SK-N-SH (cell line): Measurements from ENCODE around the gene POLD4. TPM values are rescaled to one million over a fixed set of nuclear protein-coding genes. Genes with fewer than 3 reads are reported as not detected.
"Not testable (repeated sequence)": the region's sequence is repeated elsewhere in the genome, so short reads cannot be mapped to it uniquely, and the experiment has no call there.

ENCODE experiments used
- CTCF ChIA-PET: fragments of 300-600, 350-600 bp; formaldehyde crosslinking; extraction: SDS; loops from one replicate; lab custom pipeline; 2021; lab: Yijun Ruan, JAX
- POLR2A ChIA-PET: fragments of 350-600 bp; sonication (Branson Sonifier 250); formaldehyde crosslinking; extraction: SDS; loops from one replicate; lab custom pipeline; 2020; ENCODE audit warnings: antibody characterized with exemption, inconsistent platforms; lab: Yijun Ruan, JAX
- DNase-seq: peaks from one replicate; pipeline ENCODE4 v3.0.0; 2012
- H2AFZ ChIP-seq: fragments of 200-600 bp; sonication (generic); 2 replicates; pipeline ENCODE4 v1.8.1; 2016; ENCODE audit warnings: antibody characterized with exemption, mild to moderate bottlenecking, low read depth
- H3F3A ChIP-seq: fragments of 200-600 bp; sonication (generic); replicated peaks from 2 replicates; pipeline ENCODE3; 2016; ENCODE audit warnings: antibody characterized with exemption, mild to moderate bottlenecking; ENCODE audit not compliant: insufficient read depth
- H3K27ac ChIP-seq, 2 experiments: fragments of 200-500 bp in 1 of 2; fragments of 200-600 bp in 1 of 2; sonication (Bioruptor generic) in 1 of 2; sonication (generic), shearing (Covaris generic) in 1 of 2; 2 replicates each; pipeline versions ENCODE4 v1.5.1 to v1.6.1; 2014 to 2016; ENCODE audit warnings: low read depth in 2 of 2, inconsistent platforms in 1 of 2, low read length in 1 of 2, mild to moderate bottlenecking in 1 of 2, mixed read lengths in 1 of 2
- H3K27me3 ChIP-seq: fragments of 200-600 bp; sonication (generic), shearing (Covaris generic); 2 replicates; pipeline ENCODE4 v1.6.1; 2016; ENCODE audit warnings: mixed run types; ENCODE audit not compliant: insufficient read depth
- H3K36me3 ChIP-seq, 2 experiments: fragments of 200-500 bp in 1 of 2; fragments of 200-600 bp in 1 of 2; sonication (Bioruptor generic) in 1 of 2; sonication (generic) in 1 of 2; replicated peaks in 1 of 2; 2 replicates each; pipeline versions ENCODE3 to v1.5.1; 2014 to 2016; ENCODE audit warnings: low read length in 1 of 2, mild to moderate bottlenecking in 1 of 2; ENCODE audit not compliant: insufficient read depth in 2 of 2, control insufficient read depth in 1 of 2
- H3K4me1 ChIP-seq, 2 experiments: fragments of 200-500 bp in 1 of 2; fragments of 200-600 bp in 1 of 2; sonication (Bioruptor generic) in 1 of 2; sonication (generic), shearing (Covaris generic) in 1 of 2; 2 replicates each; pipeline versions ENCODE4 v1.5.1 to v1.6.1; 2014 to 2016; ENCODE audit warnings: low read depth in 1 of 2, low read length in 1 of 2, mixed run types in 1 of 2; ENCODE audit not compliant: insufficient read depth in 2 of 2, control insufficient read depth in 1 of 2
- H3K4me2 ChIP-seq: fragments of 200-600 bp; sonication (generic), shearing (Covaris generic); 2 replicates; pipeline ENCODE4 v1.6.1; 2017; ENCODE audit warnings: mixed run types
- H3K4me3 ChIP-seq, 2 experiments: fragments of 200-500 bp in 1 of 2; fragments of 200-600 bp in 1 of 2; sonication (Bioruptor generic) in 1 of 2; sonication (generic), shearing (Covaris generic) in 1 of 2; 2 replicates each; pipeline versions ENCODE4 v1.5.1 to v1.8.1; 2014 to 2016; ENCODE audit warnings: low read depth in 2 of 2, inconsistent platforms in 1 of 2, low read length in 1 of 2, mild to moderate bottlenecking in 1 of 2, mixed read lengths in 1 of 2, moderate library complexity in 1 of 2
- H3K79me2 ChIP-seq: fragments of 200-600 bp; sonication (generic); 2 replicates; pipeline ENCODE4 v1.8.1; 2017; ENCODE audit warnings: mild to moderate bottlenecking; ENCODE audit not compliant: insufficient read depth
- H3K9ac ChIP-seq: fragments of 200-600 bp; sonication (generic); 2 replicates; pipeline ENCODE4 v1.6.1; 2017; ENCODE audit warnings: mixed run types
- H3K9me2 ChIP-seq: fragments of 200-600 bp; sonication (generic); 2 replicates; pipeline ENCODE4 v1.6.1; 2017; ENCODE audit warnings: mixed run types
- H3K9me3 ChIP-seq: fragments of 200-600 bp; sonication (generic); 2 replicates; pipeline ENCODE4 v1.6.1; 2017; ENCODE audit warnings: mixed run types, mild to moderate bottlenecking, moderate library complexity
- H4K20me1 ChIP-seq: fragments of 200-600 bp; sonication (generic); 2 replicates; pipeline ENCODE4 v1.6.1; 2017; ENCODE audit warnings: mild to moderate bottlenecking, mixed run types; ENCODE audit not compliant: insufficient read depth
- CHD2 ChIP-seq: fragments of 150-350 bp; IDR thresholded peaks from 2 replicates; pipeline ENCODE4 v1.6.1; 2018; ENCODE audit warnings: low read length; ENCODE audit not compliant: partially characterized antibody
- EZH2phosphoT487 ChIP-seq: fragments of 200-600 bp; sonication (generic); IDR thresholded peaks from 2 replicates; pipeline ENCODE4 v1.6.1; 2017; ENCODE audit warnings: low read depth, mixed run types, mild to moderate bottlenecking, antibody characterized with exemption, moderate library complexity, borderline replicate concordance
- MAX ChIP-seq: IDR thresholded peaks from 2 replicates; pipeline ENCODE4 v1.4.0; 2012; ENCODE audit warnings: low read depth
- MXI1 ChIP-seq: IDR thresholded peaks from 2 replicates; pipeline ENCODE4 v1.6.1; 2012; ENCODE audit warnings: mild to moderate bottlenecking, low read depth, low read length, improper control_type of control experiment
- RFX5 ChIP-seq: IDR thresholded peaks from 2 replicates; pipeline ENCODE4 v1.6.1; 2012; ENCODE audit warnings: mild to moderate bottlenecking, improper control_type of control experiment, low read length
- SIN3A ChIP-seq: IDR thresholded peaks from 2 replicates; pipeline ENCODE4 v1.6.1; 2012; ENCODE audit warnings: low read depth, mild to moderate bottlenecking, low read length, moderate library complexity, borderline replicate concordance
- WGBS: methylation state at CpG from one replicate; pipeline ENCODE4 v1.1.6; 2017; ENCODE audit warnings: low lambda C conversion rate; 5-methylcytosine and 5-hydroxymethylcytosine counted together
- polyA plus RNA-seq, 3 experiments: library from polyadenylated mRNA; depleted of rRNA; stranded (reverse); fragments of >200 nt; gene quantifications; 2 replicates each; pipeline ENCODE4 v1.2.3, GENCODE V29; 2012
- TF ChIP-seq, protein P1 (sequence below): fragments of 150-350 bp; IDR thresholded peaks from 2 replicates; pipeline ENCODE4 v1.6.1; 2016; ENCODE audit warnings: mild to moderate bottlenecking, low read depth, low read length
- TF ChIP-seq, protein P2 (sequence below): IDR thresholded peaks from 2 replicates; pipeline ENCODE4 v1.6.1; 2012; ENCODE audit warnings: mild to moderate bottlenecking, low read depth, low read length, moderate library complexity

Gene POLD4
- polyA plus RNA-seq, 1 of the 3 experiments (the other 2 are of a cell fraction) = 80.4 TPM

- TF ChIP-seq, protein P1, sequence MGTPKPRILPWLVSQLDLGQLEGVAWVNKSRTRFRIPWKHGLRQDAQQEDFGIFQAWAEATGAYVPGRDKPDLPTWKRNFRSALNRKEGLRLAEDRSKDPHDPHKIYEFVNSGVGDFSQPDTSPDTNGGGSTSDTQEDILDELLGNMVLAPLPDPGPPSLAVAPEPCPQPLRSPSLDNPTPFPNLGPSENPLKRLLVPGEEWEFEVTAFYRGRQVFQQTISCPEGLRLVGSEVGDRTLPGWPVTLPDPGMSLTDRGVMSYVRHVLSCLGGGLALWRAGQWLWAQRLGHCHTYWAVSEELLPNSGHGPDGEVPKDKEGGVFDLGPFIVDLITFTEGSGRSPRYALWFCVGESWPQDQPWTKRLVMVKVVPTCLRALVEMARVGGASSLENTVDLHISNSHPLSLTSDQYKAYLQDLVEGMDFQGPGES = no peak
- no peak for TF ChIP-seq MXI1
- TF ChIP-seq RFX5 = no peak
- TF ChIP-seq, protein P2, sequence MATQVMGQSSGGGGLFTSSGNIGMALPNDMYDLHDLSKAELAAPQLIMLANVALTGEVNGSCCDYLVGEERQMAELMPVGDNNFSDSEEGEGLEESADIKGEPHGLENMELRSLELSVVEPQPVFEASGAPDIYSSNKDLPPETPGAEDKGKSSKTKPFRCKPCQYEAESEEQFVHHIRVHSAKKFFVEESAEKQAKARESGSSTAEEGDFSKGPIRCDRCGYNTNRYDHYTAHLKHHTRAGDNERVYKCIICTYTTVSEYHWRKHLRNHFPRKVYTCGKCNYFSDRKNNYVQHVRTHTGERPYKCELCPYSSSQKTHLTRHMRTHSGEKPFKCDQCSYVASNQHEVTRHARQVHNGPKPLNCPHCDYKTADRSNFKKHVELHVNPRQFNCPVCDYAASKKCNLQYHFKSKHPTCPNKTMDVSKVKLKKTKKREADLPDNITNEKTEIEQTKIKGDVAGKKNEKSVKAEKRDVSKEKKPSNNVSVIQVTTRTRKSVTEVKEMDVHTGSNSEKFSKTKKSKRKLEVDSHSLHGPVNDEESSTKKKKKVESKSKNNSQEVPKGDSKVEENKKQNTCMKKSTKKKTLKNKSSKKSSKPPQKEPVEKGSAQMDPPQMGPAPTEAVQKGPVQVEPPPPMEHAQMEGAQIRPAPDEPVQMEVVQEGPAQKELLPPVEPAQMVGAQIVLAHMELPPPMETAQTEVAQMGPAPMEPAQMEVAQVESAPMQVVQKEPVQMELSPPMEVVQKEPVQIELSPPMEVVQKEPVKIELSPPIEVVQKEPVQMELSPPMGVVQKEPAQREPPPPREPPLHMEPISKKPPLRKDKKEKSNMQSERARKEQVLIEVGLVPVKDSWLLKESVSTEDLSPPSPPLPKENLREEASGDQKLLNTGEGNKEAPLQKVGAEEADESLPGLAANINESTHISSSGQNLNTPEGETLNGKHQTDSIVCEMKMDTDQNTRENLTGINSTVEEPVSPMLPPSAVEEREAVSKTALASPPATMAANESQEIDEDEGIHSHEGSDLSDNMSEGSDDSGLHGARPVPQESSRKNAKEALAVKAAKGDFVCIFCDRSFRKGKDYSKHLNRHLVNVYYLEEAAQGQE = no peak
- TF ChIP-seq EZH2phosphoT487 = no peak
Observed at GRCh38 chr11:67320011-67320410, 33.3 kb downstream of the POLD4 start (continued).

DNA sequence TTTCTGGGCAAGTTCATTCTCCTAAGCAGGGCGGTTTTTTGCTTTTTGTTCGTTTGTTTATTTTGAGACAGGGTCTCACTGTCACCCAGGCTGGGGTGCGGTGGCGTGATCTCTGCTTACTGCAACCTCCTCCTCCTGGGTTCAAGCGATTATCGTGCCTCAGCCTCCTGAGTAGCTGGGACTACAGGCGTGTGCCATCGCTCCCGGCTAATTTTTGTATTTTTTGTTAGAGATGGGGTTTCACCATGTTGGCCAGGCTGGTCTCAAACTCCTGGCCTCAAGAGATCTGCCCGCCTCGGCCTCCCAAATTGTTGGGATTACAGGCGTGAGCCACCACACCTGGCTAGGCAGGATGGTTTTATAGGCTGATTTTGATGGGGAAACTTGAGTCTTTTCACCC is 34.5 kb downstream of the POLD4 start:
- H3K27ac ChIP-seq, H4K20me1 ChIP-seq, DNase-seq, H3K79me2 ChIP-seq, H3K9me2 ChIP-seq, H2AFZ ChIP-seq, H3K4me3 ChIP-seq, H3K36me3 ChIP-seq, H3K27me3 ChIP-seq, H3K9me3 ChIP-seq, H3K4me1 ChIP-seq: not testable (repeated sequence)
- ChIA-PET CTCF (interaction anchor here (0.7 to 12.0 kb wide), 10 partner anchors 16 to 268 kb away, joined by 3 to 274 read pairs (median 24); partner anchors contain the start of genes ANKRD13D, GRK2, POLD4 and SSH3), POLR2A (interaction anchor here (0.6 to 4.3 kb wide), 3 partner anchors 34 to 239 kb away, joined by 3 to 19 read pairs (median 6); partner anchors contain the start of gene POLD4)
- Histone ChIP-seq H3F3A (peaks cover 17% of the 10 kb centered on the region), H3K4me2 (peak overlapping the region; percentile 94), H3K9ac (0 out of 2 replicates have a peak overlapping the region, but pooled peaks have one; percentile 77)
- 96% methylated on average over 12 of the region's 12 CpGs for WGBS

GRCh38 chr11:67317888-67318555 is 35.3 kb downstream of the POLD4 start:
- POLR2A ChIA-PET = interaction anchor here (1.1 to 4.3 kb wide), 7 partner anchors 15 to 78 kb away, joined by 3 to 19 read pairs (median 6); partner anchors contain the start of genes ANKRD13D, GRK2, POLD4 and SSH3
- Histone ChIP-seq H3K9me2 (no peaks in the 10 kb centered on the region), H3K27ac (peak overlapping the region in 1 of 2 experiments; percentile 84; a peak in 2 of 4 replicates), H3K36me3 (no peaks in the 10 kb centered on the region), H3K4me3 (peak overlapping the region; percentile 83 to 85), H3K79me2 (0 out of 2 replicates have a peak, but pooled peaks cover 4% of the 10 kb centered on the region), H3K9me3 (no peaks in the 10 kb centered on the region), H2AFZ (peak overlapping the region; percentile 91), H3K27me3 (no peaks in the 10 kb centered on the region), H3K9ac (peak overlapping the region; percentile 77), H4K20me1 (no peaks in the 10 kb centered on the region), H3K4me1 (peaks cover 4 to 9% of the 10 kb centered on the region in 2 experiments; a peak in 1 of 4 replicates), H3F3A (peaks cover 23% of the 10 kb centered on the region), H3K4me2 (peak overlapping the region; percentile 94)
- WGBS = 0% methylated on average over 11 of the region's 53 CpGs
- TF ChIP-seq CHD2 = no peak
- TF ChIP-seq SIN3A = 0 out of 2 replicates have a peak, but pooled peaks have one; percentile 0
- TF ChIP-seq MAX = peak; percentile 21; the same call in 1 of the 2 replicates
- no peak for DNase-seq
- CTCF ChIA-PET = interaction anchor here (0.6 to 12.0 kb wide), 56 partner anchors 9 to 396 kb away, joined by 3 to 274 read pairs (median 5); partner anchors contain the start of genes ANKRD13D, GRK2, POLD4 and PPP1CA
